HG03095 (cell line): Measurements from ENCODE around the gene POMT2.

ENCODE experiments used
- ATAC-seq: cut with Tn5 transposase; IDR thresholded peaks from one replicate; pipeline ENCODE4 v1.9.1; 2021; ENCODE audit warnings: moderate library complexity; ENCODE audit not compliant: unreplicated experiment

Gene POMT2

DNA sequence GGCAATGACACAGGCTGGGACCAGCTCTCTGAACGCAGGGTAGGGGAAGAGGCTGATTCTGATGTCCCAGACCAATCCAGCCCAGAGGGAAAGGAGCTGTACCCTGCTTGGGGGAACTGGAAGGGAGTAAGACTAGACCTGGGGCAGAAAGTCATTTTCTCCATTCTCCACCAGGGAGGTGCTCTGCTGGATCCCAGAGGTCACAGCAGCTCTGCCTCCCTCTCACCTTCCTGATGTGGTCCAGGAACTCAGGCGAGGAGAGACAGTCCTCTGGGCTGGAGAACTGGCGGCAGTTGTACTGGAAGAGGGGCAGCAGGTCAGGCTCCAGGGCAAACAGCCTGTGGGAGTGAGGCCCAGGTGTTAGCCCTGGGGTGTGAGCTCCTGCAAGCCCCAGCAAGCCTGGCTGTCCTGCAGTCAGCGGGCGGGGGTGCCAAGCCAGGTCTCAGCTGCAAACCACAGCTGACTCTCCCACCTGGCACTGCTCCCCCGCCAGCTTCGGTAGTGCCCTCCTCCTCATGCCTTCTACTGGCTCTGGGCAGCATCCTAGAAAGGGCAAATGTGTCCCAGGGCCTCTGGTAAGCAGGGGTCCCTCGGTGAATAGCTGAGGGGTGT, 51.6 kb downstream of the POMT2 start:
- no peak for ATAC-seq

DNA sequence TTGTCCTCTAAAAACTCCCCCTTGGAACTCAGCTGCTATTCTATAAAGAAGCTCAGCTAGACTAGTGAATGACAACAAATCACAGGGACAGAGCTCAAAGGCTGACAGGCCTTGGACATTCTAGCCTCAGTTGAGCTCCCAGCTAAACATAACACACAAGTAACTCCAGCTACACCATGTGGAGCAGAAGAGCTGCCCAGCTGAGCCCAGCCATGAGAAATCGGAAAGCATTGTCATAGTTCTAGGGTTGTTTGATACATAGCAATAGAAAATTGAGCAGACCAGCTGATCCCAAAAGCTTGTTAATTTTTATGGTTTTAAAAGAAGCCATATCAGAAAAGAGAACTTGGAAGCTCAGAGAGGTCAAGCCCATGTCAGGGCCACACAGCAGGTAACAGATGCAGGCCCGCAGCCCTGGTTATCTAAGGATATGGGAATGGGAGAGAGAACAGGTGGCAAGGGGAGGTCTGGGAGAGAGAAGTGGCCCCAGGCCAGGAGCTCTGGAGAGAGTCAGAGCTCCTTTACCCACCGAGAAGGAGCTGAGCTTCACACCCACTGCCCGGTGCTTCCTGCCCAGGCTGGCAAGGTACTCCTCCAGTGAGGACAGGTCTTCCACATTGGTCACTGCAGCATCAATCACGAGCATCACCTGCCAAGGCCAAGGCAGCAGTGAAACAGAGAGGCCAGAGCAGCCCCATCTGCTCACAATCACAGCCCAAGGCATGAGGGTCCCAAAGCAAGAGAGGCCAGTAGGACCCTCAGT, 52.6 kb downstream of the POMT2 start:
- ATAC-seq, result no peak

DNA sequence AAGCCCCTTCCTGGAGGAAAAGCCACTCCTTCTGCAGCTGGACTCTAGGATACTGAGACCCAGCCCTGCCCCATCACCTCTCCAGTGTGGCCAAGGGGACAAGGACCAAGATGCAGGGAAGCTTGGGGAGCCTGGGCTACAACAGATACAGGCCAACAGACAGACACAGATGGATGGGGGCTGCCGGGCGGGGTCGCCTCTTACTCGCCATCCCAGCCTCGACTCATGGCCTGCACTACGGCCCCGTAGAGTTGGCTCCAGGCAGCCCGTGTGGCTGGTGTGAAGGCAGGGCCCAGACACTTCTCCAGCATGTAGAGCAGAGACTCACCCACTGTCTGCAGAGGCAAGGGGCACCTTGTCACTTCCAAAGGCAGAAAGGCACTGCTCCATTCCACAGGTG, 54.3 kb downstream of the POMT2 start:
- no peak for ATAC-seq

DNA sequence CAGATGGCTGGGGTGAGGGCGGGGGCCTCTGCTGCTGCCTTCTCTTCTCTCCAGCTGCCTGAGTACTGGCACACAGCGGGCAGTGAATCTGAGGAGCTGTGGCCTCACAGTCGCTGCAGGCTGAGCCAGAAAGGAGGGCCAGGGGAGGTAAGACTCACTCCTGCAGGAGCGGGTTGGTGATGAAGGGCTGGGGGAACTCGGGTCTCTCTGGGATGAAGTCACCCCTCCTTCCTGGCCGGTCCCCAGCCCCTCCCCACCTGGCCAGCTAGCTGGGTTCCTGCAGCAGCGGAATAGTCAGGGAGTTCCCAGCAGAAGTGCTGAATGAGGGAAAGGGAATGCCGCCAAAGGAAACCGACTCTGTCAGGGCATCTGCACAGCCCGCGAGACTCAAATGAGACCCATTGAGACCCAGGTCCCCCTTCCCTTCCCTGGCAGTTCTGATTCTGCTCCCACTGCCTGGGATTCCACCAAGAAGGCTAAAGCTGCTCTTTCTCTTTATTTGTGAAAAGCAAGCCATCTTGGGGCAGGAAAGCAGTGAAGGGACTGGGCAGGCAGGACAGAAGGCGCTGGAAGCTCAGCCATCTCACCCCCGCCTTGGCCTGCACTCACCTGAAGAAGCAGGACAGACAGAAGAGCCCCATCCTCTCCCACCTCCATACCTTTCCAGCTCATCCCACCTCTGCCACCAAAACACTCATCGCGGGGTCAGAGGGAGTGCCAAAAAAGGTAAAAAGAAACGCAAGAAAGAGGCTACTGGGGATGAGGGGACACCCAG, 54.9 kb downstream of the POMT2 start:
- ATAC-seq, result no peak

DNA sequence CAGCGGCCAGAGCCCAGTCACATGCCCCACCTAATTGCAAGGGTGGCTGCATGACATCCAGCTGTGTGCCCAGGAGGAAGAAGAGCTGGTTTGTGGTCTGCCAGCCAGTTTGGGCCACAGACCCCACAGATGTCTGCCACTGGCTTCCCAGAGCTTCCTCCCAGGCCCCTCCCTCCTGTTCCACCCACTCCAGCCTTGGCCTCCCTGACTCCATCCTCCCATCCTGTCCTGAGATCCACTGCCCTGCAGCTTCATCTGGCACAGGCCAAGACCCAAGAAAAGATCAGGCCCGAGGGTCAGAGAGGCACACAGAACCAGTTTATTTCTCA, 55.5 kb downstream of the POMT2 start:
- no peak for ATAC-seq

DNA sequence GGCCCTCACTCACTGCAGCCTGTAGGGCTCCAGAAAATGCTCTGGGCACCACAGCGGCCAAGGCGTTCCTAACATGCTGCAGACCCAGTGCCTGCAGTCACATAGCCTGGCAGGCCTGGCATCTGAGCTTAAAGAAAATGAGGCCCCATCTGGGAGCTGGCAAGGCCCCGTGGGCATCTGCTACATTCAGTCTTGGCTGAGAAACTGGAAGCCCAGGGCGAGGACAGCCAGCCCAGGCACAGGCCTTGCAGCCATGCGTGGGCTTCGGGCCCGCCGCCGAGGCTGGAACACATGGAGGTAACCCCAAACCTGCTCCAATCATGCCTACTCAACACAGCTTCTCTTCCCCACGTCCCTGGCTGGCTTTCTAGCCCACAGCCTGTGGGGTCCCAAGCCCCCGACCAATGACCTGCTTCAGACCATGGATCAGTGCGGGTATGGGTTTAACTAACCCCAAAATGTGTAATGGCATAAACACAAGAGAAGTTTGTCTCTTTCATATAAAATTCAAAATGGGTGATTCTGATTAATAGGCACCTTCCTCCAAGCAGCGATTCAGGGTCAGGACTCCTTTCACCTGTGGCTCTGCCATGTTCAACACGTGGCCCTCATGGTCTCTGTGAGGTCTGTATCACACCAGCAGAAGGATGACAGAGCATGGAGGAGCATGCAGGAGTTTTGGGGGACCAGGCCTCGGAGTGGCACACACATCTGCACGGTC, 56.1 kb downstream of the POMT2 start:
- no peak for ATAC-seq

DNA sequence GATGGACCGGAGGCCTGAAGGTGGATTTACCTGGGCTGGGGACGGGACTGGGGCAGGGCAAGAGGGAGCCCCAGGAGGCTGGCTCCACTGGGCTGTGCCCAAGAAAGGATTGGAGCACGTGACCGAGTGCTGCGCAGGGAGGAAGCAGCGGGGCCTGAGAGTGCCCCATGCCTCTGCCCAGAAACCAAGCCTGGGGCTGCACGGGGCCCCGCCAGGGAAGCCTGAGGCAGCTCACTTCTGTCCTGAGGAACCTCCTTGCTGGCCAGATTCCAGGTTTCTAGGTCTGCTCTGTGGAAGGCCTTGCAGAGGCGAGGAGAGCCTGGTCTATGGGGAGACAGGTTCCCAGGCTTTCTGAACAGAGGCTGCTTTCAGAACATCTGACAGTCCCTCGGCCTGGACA, 60.1 kb downstream of the POMT2 start:
- no peak for ATAC-seq

DNA sequence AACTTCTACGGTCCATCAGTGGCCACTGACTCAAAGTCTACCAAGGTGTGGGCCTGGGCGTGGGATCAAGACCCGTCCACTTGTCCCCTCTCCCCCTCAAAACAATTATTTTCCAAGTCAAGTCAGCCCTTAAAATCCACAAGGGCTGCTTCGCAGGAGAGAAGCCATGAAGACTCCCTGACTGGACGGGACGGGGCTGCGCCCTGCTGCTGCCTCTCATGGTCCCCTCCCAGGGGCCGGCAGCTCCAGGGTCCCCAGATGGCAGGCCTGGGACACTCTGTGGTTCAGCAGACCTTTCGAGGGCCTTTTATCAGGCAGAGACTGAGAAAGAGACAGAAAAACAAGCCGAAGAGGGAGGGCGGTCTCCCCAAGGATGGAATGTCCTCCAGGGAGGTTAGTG, 60.5 kb downstream of the POMT2 start:
- no peak for ATAC-seq

DNA sequence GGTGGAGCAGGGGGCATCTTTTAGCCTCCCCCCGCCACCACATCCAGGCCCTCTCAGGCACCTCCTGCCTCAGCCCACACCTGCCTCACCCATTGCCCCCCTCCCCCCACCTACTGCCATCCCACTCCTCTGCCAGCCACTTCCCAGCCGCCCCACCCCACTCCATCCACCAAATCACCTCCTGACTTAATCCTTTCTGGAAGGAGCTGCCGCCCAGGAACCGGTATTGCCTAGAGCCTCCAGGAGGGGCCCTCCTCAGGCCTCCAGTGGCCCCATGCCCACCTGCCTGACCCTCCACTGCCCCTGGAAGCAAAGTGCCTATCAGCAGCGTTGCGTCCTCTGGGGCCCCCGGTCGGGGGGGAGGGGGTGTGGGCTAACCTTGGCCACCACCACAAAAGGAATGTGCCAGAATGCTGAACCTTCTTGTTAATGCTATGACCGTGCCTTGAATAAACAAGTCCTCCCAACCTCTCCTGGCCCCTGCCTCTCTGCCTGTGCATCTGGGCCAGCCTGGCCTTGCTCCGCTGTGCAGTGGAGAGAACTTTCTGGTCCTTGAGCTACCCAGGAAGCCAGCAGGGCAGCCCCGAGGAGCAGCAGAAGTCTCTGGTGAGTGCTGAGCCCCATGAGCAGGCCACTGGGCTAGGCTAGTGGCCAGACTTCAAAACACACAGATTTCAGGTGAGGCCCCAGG, 61.5 kb downstream of the POMT2 start:
- ATAC-seq, result no peak

DNA sequence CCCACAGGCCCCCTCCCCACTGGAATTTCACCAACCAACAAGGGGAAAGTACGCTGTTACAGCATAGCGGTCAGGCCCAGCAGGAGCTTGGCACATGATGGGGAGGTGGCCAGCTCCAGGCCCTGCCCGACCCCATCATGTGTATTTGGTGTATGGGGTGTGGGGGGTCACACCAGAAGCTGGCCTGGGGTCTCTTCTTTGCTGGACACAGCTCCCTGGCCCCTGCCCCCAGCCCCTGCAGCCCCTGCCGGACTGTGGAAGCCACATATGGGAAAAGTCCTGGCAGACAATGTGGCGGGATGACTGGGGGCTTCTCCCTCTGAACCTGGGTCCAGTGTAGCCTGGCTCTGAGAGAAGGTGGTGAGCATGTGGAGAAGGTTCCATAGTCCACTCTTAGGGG, 62.1 kb downstream of the POMT2 start:
- no peak for ATAC-seq

DNA sequence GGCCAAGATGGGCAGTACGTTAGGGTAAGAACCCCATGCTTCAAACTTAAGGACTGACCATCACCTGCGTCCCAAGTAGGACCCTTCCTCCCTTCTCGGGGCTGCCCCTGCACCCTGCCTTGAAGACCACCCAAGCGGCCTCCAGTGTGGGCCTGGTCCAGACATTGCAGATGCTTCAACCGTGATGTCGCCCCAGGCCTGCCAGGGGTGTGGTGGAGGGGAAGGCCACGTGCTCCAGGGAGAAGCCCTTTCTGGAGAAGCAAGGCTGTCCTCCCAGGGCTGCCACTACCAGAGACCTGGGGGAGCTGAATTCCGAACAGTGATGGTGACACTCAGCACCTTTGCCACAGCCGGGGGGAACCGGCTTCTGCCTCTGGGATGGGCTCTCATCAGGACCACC, 63.0 kb downstream of the POMT2 start:
- ATAC-seq, result no peak

DNA sequence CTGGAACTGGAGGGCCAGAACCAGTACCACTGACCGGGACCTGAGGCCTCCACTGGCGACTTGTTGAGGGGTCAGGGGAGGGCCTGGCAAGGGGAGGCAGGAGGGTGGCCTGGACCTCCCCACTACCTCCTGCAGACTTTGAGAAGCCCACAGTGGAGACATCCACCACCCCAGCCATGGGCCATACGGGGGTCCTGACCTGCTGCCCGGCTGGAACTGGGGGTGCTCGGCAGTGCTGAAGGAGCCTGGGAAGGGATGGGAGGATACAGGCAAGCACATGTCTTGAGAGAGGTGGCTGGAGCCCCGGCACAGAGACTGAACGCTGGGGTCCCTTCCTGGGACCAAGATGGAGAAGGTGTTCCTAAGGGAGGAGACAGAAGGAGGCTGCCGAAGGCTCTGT, 64.0 kb downstream of the POMT2 start:
- no peak for ATAC-seq

DNA sequence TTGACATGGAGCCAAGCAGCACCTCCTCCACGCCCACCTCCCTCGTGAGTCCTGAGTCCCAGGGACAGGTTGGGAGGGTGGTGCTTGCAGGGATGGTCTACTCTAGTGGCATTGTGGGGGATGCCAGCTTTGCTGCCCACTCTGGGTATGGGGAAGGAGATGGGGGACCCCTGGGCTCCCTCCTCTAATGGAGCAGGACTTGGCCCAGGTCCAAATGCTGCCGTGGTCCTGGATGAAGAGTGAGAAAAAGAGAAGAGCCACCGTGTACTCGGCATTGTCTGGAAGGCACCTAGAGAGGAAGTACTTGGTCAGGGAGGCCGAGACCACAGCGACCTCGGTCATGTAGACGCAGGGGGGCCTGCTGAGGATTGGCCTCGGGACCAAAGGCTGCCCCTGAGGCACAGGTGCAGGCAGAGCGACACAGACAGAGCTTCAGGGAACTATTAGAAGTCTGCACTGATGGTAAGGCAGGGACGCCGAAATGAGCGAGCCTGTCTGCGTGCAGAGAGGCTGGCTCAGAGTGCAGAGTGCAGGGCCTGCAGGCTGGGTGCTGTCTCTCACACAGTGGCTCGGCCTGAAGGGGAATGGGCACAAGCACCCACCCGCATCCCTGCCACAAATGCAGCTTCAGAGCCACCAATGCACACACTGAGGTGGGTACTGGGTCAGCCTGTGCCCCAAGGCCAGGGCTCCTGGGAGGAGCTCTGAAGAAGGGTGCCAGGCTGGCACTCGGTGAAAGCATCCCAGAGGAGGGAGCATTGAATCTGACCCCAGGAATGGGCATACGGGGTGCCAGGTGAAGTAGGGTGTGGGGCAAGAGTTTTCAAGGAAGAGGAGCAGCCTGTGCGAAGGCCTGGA, 67.1 kb downstream of the POMT2 start:
- no peak for ATAC-seq

DNA sequence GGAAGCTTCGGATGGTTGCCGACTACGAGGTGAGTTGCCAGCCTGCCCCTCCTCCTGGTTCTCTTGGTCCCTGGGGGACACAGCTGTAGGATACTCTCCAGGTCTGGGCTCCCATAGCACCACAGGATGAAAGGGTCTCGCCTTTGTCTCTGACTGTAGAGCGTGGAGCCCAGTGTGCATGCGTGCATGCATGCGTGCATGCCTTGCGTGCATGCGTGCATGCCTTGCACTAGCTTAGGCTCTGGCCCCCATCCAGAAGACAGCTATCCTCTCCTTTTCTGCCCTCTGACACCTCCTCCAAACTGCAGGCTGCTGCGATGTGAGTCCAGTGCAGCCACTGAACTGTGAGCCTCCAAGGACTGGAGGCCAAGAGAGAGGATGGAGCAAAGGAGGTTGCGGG, 68.8 kb downstream of the POMT2 start:
- no peak for ATAC-seq

DNA sequence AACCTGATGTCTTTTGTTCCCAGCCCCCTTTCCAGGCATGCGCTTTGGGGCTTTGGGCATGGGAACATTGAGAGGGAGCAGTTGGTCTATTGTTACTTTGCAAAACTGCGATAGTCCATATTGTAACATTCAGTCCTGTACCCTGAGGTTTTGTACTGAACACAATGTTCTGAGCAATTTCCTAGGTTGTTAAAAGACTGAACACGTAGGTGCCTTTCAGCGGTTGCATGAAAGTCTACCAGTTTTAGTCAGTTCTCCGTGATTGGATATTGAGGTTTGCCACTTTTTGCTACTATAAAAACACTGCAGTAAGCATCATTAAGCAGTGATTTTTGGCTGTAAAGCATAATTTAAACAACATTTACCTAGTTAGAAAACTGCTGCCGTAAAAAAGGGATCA, 69.8 kb downstream of the POMT2 start:
- no peak for ATAC-seq

DNA sequence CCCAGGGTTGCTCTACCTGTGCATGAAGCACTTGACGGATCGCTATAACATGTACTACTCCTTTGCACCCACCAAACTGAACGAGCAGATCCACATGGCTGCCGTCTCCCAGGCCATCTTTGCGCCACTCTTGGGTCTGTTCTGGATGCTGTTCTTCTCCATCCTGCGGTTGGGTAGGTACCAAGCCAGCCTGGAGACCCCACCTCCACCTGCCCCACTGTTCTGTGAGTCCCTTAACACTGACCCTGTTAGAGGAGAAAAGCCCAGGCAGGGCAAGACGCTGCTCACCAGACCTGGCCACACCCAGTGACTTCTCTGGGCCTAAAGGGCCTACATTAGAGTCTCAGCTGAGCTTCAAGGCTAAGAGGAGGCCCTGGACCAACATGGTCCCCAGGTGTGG, 71.4 kb downstream of the POMT2 start:
- no peak for ATAC-seq

DNA sequence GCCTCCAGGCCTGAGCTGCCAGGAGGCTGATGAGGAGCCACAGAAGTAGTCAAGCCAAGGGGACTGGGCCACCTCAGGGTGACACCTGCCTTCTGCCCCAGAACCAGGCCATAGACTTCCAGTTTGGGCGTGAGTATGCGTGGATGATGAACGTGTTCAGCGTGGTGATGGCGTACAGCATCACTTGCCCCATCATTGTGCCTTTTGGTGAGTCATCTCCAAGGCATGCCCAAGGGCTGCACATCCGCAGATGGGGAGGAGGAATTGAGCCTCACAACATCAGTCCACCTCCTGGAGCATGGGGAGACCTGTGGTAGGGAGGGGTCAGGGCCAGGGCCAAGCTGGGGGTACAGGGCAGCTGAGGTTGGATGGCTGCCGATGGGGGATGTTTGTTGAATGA, 72.0 kb downstream of the POMT2 start:
- no peak for ATAC-seq

DNA sequence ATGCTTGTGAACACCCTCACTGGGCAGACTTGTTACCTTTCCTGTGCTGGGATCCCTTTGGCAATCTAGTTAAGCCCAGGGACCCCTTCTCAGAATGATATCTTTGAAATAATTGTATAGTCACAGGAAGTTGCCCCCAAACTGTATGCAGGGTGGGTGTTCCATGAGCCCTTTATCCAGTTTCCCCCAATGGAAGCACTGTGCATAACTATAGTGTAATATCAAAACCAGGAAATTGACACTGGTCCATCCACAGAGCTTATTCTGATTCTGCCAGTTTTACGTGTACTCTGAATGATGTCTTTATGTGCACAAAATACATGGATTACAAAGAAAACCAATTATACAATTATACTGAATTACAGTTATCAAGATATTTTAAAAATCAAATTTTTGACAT, 73.9 kb downstream of the POMT2 start:
- no peak for ATAC-seq

DNA sequence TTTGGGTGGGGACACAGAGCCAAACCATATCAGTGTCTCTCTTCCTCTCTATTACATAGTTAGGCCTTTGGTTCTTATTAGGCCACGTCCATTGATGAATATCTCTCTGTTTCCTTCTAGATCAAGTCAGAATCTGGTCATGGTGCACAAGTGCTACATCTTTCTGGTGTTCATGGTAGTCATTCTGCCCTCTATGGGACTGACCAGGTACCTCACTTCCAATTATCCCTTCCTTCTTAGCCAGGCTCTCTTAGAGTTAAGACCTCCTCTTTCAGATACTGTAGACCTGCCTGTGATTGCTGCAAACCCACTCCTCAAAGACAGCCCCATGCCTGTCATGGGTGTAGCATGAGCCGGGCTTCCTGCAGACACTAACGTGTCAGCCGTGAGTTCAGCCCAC, 74.9 kb downstream of the POMT2 start:
- no peak for ATAC-seq

DNA sequence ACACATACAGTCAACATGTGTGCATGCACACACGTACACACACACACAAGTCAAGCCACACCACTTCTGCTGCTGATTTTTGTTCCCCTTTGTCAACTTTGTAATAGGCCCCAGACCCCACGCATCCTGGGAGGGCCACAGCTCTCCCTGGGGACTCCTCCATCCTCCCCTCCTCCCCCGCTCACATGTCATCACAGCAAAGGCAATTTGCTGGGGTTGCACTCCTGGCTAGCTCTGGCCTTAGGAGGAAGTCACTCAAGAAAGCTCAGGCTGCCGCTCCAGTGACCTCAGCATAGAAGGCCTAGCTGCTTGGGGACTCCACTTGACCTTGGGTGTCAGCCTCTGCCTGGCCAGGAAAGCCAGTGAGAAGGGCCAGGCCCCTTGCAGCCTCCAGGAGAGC, 76.8 kb downstream of the POMT2 start:
- ATAC-seq, result peak; percentile 52
